COR-L47 (cell line): ENCODE measurements around the gene ELL2.

Source experiments
- DNase-seq: peaks from one replicate; lab custom pipeline; 2025; lab: John Stamatoyannopoulos, UW

Gene ELL2

GRCh38 chr5:95961617-95962474 lies at the start of gene ELL2:
Gene ELL2 (minus strand): TSS chr5:95961851. CDS start chr5:95961721, 130 bp downstream.
- DNase-seq = peak; percentile 60

GRCh38 chr5:96008987-96009647 lies 47.5 kb upstream of the ELL2 start:
- no peak for DNase-seq

- no peak for DNase-seq
Observed at GRCh38 chr5:96008487-96008886, 46.8 kb upstream of the ELL2 start.

- no peak for DNase-seq
Observed at GRCh38 chr5:96007051-96007450, 45.4 kb upstream of the ELL2 start.

GRCh38 chr5:96006291-96006690 lies 44.6 kb upstream of the ELL2 start:
- no peak for DNase-seq

- DNase-seq = no peak
Observed at GRCh38 chr5:96004754-96005153, 43.1 kb upstream of the ELL2 start.

GRCh38 chr5:96004087-96004486 lies 42.4 kb upstream of the ELL2 start:
- no peak for DNase-seq

- DNase-seq = no peak
Observed at GRCh38 chr5:96001262-96001661, 39.6 kb upstream of the ELL2 start.

- DNase-seq = no peak
Observed at GRCh38 chr5:96000308-96000707, 38.7 kb upstream of the ELL2 start.

GRCh38 chr5:95996904-95997723 lies 35.5 kb upstream of the ELL2 start:
- DNase-seq = peak; percentile 19

GRCh38 chr5:95995962-95996489 lies 34.4 kb upstream of the ELL2 start:
- DNase-seq = no peak

- no peak for DNase-seq
Observed at GRCh38 chr5:95993776-95994175, 32.1 kb upstream of the ELL2 start.

GRCh38 chr5:95993266-95993665 lies 31.6 kb upstream of the ELL2 start:
- DNase-seq = no peak

- DNase-seq = no peak
Observed at GRCh38 chr5:95989283-95990048, 27.8 kb upstream of the ELL2 start.

- no peak for DNase-seq
Observed at GRCh38 chr5:95988877-95989276, 27.2 kb upstream of the ELL2 start.

- no peak for DNase-seq
Observed at GRCh38 chr5:95988094-95988493, 26.4 kb upstream of the ELL2 start.

GRCh38 chr5:95986937-95987520 lies 25.4 kb upstream of the ELL2 start:
- no peak for DNase-seq

GRCh38 chr5:95986001-95986400 lies 24.4 kb upstream of the ELL2 start:
- no peak for DNase-seq

- no peak for DNase-seq
Observed at GRCh38 chr5:95985249-95985648, 23.6 kb upstream of the ELL2 start.

GRCh38 chr5:95984287-95984938 lies 22.8 kb upstream of the ELL2 start:
- DNase-seq = no peak

GRCh38 chr5:95983509-95983908 lies 21.9 kb upstream of the ELL2 start:
- no peak for DNase-seq
